ENCODE measurements around the gene HSPA6.
"Not testable (repeated sequence)": the region's sequence is repeated elsewhere in the genome, so short reads cannot be mapped to it uniquely, and the experiment has no call there.

Gene HSPA6

DNA sequence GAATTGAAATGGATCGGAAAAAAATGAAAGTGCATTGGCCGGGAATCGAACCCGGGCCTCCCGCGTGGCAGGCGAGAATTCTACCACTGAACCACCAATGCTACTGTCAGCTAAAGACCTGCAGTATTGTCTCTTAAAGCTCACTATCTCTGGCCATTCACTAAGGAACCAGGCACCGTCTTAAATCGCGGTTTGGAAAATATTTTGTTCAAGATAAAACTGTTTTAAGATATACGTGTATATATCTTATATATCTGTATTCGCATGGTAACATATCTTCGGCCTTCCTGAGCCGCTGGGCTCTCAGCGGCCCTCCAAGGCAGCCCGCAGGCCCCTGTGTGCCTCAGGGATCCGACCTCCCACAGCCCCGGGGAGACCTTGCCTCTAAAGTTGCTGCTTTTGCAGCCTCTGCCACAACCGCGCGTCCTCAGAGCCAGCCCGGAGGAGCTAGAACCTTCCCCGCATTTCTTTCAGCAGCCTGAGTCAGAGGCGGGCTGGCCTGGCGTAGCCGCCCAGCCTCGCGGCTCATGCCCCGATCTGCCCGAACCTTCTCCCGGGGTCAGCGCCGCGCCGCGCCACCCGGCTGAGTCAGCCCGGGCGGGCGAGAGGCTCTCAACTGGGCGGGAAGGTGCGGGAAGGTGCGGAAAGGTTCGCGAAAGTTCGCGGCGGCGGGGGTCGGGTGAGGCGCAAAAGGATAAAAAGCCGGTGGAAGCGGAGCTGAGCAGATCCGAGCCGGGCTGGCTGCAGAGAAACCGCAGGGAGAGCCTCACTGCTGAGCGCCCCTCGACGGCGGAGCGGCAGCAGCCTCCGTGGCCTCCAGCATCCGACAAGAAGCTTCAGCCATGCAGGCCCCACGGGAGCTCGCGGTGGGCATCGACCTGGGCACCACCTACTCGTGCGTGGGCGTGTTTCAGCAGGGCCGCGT lies at the start of gene HSPA6:
HSPA6 (plus strand) TSS at position 724 of the 925 bp plus-strand sequence; CDS start at position 843, 119 bp downstream.
- DNase-seq, result peak; percentile 72 to 81

DNA sequence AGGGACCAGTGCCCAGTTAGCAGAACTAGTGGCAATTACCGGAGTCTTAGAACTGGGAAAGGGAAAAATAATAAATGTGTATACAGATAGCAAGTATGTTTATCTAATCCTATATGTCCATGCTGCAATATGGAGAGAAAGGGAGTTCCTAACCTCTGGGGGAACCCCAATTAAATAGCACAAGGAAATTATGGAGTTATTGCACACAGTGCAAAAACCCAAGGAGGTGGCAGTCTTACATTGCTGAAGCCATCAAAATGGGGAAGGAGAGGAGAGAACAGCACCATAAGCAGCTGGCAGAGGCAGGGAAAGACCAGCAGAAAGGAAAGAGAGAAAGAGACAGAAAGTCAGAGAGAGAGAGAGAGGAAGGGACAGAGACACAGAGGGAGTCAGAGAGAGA lies 46.6 kb upstream of the HSPA6 start:
- not testable (repeated sequence) for DNase-seq

DNA sequence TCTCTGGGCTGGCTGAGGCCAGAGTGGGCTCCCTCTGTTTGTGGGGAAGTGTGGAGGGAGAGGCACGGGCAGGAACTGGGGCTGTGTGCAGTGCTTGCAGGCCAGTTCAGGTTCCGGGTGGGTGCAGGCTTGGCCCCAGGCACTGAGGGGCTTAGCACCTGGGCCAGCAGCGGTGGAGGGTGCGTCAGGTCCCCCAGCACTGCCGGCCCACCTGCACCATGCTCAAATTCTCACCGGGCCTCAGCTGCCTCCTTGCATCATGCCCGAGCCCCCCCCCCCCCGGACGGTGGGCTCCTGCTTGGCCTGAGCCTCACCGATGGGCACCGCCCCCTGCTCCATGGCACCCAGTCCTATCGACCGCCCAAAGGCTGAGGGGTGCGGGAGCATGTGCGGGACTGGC lies 45.4 kb upstream of the HSPA6 start:
- no peak for DNase-seq

DNA sequence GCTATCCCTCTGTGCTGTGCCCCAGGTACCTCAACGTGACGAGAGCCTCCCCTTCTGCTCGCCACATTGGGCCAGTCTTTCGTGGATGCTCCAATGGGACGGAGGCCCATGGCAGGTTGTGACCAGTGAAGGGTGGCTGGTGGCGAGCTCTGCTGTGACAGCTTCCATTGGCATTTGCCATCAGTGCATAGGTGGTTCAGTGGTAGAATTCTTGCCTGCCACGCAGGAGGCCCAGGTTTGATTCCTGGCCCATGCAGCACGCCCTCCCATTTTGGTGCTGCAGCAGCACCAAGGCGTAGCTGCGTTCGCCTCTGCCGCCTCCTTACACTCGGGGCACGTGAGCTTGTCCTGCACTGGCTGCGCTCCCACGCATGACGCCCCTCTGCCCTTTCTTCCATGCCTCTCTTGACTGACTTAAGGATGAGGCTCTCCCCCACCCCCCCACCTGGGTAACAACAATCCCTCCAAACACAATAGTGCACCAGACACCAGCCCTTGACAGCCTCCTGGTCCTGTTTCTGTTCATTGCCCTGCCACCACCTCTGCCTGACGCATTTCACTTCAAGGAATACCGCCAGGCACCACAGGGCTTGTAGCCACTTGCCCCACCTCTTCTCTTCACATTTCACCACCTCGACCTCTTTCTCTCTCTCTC lies 43.8 kb upstream of the HSPA6 start:
- no peak for DNase-seq

DNA sequence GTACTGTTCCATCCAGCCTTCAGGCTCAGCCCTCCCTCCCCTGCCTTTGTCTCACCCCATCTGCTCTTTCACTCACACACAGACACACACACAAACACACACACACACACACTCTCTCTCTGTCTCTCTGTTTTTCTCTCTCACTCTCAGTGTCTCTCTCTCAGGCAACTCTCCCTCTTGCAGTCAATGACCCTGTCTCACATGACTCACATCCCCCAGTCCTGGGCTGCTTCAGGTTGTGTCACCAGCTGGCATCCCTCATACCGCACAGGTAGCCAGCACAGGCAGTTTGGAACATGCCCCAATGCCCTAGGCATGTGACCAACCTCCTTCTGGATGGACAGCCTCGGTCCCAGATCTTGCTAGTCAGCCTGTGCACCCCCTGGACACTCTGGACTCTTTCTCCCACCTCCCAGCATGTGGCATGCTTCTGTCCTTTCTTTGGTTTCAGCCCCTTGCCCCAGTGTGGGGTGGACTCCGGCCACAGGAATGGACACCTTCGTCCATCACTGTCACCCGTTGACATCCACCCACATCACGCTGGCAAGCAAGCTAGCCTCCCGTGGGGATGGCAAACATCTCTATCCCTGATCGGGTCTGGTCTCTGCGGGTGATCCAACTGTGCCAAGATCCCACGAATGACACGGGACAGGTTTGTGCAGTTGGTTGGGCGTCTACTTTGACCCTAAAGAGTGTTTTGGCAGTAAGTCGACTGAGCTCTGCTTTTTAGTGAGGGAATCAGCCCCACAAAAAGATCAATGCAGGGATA lies 42.5 kb upstream of the HSPA6 start:
- no peak for DNase-seq

DNA sequence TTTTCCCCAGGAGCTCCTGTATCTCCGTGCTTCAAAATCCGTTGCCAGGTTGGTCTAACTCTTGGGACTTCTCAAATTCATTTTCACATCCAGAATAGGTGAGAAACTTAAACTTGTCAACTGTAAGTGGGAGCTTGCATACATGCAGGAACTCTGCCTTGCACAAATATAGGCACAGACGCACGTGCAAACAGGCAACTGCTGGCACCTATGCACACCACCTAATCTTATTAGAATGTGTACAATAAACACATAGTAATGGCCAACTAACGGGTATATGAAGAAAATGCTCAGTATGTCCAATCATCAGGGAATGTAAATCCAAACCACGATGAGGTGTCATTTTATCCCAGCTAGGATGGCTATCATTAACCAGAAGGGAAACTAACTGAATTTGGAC lies 41.7 kb upstream of the HSPA6 start:
- no peak for DNase-seq

DNA sequence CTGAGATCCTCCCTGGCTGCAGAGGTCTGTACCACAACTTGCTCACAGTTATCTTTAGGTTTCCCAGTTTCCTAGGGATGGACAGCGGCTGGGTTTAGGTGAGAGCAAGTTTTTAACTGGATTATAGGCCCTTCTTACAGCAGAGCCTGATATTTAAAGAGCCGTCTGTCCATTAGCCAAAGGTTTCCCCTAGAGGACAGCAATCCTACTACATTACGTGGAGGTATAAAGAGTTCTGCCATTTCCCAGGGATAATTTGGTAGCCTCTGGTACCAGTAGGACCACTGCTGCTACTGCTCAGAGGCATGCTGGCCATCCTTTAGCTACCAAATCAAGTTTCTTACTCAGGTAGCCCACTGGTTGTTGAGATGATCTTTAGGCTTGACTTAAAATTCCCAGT lies 41.0 kb upstream of the HSPA6 start:
- no peak for DNase-seq

DNA sequence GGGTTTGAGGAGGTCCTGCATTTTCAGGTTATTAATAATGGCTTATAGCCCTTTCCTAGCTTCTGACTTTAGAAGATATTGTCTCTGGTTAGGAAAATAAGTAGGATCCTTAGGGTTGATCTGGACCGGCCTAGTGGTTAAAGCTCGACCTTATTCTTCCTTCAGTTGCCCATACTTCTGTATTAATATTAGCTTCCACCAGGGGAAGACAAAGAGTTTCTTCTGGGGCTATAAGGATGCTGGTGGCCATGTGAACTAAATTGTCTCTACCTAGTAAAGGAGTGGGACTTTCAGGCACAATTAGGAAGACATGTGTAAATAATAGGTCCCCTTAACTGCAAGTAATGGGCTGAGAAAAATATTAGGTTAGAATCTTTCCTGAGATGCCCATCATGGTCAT lies 39.7 kb upstream of the HSPA6 start:
- peak in 1 of 2 experiments; percentile 4 for DNase-seq

DNA sequence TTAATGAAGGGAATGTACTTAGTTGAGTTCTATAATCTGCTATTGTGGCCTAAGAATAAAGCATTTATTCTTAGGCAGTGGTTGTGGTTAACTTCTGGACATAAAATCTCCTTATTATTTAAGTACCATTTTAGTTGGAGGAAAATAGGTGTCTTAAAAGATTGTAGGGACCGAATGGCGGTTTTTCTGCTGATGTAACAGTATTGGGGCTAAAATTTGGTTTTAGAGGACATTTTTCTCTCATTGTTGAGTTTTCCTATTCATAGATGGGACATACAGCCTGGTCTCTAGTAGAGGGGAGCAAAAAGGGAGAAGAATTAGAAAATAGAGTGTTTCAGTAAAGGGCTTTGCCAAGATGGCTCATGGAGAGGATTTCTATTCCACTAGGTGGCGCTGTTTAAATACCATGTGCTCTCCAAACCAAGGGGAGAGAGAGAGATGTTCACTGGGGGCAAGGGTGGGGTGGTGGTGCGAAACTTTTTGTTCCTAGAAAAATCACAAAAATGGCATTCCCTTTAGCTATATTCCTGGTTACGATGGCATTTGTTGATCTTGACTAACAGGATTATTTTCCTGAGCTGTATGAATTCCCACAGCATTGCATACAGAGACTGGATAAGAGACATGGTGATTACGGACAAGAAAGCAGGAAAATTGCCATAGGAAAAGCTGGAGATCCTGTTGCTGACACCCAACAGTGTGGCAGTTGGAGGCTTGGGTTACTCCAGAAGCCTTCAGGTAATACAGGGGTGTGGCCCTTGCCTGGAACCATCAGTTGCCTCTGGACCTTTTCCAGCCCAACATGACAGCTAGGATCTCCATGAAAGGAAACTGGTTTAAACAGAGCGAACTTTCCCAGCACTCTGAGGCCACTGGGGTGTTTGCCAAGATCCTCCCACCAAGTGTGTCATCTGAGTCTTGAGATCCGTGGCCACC lies 37.3 kb upstream of the HSPA6 start:
- peak; percentile 30 to 79 for DNase-seq

DNA sequence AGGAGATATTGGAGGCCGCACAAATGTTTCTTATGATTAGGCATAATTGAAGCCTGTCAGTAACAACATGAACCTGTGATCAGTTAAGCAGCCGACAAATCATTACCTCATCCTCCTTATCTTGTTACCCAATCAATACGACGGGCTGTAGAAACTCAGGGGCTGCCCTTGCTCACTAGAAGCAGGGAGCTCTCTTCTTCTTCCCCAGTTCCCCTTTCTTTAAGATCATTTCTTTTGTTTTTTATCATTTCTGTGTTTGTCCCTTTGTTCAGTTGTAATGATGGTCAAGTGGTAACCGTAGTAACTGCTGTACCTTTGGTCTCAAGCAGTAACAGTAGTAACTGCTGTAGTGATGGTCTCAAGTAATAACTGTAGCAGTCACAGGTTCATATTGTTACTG lies 32.9 kb upstream of the HSPA6 start:
- no peak for DNase-seq

DNA sequence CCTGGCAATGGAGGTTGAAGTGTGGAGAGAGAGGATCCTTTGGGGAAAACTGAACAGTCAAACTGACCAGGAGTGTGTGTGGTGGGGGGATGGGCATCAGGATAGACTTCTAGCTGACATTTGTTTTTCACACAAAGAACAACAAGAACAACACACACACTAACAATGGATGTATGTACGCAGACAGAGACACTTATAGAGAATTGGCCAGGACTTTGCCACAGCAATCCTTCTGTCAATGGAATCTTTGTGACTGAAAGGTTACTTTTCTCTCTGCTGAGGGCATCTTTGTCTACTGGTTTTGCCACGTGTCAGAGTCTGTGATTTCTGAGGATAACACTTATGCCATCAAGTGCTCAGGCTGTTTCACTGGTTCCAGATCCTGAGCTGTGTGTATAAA lies 31.5 kb upstream of the HSPA6 start:
- no peak for DNase-seq

DNA sequence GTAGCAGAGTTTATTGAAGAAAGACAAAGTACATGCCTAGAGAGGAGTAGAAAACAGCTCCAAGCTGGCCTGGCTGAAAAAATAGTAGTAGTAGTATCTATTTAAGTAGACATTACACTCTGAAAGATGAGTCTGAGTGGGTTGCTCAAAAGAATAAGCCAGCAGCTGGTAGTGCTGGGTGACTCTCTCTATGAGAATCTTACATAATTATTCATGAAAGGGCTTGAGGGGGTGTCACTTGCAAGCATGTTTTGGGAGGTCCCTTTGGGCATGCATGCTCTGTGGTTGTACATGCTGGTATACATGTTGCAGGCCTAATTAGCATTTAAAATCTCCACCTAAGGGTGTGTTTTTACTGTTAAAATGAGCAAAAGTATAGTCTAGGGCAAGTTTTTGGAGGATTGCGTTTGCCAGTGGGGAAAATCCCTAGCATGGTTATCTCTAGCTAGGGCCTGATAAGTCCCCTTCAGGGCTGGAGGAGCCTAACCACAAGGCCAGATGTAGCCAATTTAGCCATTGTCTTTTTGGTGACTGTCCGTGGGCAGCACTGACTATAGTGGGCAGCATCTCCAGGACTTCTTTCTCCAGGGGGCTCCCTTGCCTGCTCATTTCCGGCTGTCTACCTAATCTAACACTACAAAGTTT lies 30.1 kb upstream of the HSPA6 start:
- no peak for DNase-seq

DNA sequence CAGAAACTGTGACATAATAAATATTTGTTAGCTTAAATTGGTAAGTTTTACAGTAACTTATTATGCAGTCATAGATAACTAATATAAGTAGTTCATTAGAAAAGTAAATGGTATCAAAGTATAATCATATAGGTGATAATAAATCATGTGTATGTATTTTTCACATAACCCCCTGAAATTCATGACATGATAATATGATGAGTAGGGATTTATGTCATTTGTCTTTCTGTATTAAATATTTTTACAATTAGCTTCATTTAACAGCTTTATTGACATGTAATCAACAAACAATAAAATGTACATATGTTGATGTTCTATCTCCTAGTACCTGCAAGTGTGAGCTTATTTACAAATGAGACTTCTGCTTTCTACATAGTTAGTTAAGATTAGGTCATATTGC lies 28.9 kb upstream of the HSPA6 start:
- DNase-seq, result no peak

DNA sequence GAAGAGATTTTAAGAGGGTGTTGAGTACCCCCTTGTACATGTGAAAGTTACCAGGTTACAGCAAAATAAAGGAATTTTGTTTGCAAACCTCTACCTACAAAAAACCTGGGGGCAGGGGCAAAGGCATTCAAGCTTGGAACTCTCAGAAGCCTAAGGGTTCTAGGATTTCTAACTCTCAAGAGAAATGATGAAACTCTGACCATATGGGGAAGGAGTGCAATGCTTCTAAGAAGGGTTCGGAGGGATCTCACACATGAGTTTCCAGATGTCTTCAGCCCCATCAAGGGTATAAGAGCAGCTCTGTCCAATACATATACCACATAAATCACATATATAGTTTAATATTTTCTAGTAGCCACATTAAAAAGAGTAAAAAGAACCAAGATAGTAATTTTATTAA lies 26.4 kb upstream of the HSPA6 start:
- no peak for DNase-seq

DNA sequence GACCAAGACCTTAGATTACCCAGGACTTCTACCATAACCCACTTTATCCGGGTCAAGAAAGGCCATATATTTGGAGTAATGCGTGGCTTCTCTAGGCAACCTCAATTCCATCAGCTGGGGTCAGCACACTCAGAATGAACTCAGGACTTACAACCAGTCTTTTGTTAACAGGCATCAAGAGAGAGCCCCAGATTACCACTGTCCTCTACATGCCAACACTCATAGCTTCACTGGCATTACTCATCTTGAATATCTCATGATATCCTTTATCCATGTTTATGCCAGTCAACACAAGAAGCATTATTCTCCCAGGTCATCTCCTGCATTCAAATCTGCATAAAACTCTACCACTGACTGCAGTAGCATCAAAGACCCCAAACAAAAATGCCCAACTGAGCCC lies 25.7 kb upstream of the HSPA6 start:
- DNase-seq, result no peak

DNA sequence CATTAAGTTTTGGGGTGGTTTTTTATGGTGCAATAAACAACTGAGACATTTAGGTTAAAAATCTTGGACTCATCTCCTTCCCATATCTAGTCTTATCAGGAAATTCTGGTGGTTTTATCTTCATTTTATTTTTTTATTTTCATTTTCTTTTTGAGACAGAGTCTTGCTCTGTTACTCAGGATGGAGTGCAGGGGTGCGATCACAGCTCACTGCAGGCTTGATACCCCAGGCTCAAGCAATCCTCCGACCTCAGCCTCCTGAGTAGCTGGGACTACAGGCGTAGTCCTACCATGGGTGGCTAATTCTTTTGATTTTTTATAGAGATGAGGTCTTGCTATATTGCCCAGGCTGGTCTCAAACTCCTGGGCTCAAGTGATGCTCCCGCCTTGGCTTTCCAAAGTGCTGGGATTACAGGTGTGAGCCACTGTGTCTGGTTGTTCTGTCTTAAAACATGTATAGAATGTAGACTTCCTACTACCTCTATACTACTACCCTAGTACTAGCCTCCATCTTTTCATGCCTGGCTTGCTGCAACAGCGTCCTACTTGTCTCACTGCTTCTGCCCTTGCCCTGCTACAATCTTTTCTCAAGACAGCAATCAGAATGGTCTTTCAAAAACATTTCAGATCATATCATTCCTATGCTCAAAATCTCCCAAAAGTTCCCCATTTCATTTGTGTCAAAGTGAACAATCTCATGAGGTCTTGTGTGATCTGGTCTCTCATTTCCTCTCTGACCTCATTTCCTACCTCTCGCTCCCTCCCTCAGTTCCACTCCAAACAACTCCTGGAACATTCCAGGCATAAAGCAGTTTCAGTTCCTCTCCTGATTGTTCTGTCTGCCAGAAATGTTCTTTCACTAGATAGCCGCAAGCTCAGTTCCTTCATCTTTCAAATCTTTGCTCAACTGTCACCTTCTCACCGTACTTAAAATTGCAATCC lies 25.0 kb upstream of the HSPA6 start:
- DNase-seq, result no peak

DNA sequence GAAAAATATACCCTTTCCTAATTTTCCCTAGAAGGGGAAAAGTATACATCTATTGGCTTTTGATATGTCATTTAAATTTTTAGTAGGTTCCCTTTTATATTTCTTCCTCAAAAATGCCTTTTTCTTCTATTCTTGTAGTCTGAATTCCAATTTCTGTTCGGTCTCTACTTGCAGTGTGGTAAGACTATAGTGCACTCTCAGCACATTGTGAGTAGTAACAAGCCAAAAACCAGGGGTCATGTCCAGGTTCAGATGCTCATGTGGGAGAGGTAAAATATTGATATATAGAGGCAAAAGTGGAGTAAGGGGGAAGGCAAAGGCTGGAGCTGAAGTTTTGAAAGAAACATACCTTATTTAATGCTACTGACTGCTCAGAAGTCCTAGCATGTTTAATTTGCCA lies 23.1 kb upstream of the HSPA6 start:
- no peak for DNase-seq

DNA sequence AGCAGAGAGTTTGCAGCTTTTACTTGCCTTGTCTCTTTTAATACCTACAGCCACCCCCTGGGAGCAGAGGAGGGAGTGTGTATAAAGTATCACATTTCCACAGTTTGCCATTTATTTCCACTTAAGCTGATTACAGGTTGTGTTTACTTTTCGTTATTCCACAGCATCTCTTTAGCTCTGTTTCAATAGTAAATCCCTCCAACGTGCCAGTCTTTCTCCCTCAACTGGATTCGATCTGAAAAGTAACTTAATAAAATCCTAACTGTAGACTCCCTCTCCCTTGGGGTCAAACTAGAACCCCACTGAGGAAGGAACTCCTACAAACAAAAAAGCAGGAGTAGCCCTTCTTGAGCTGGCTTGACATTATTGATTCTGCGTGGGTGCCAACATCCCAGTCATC lies 22.2 kb upstream of the HSPA6 start:
- no peak for DNase-seq

DNA sequence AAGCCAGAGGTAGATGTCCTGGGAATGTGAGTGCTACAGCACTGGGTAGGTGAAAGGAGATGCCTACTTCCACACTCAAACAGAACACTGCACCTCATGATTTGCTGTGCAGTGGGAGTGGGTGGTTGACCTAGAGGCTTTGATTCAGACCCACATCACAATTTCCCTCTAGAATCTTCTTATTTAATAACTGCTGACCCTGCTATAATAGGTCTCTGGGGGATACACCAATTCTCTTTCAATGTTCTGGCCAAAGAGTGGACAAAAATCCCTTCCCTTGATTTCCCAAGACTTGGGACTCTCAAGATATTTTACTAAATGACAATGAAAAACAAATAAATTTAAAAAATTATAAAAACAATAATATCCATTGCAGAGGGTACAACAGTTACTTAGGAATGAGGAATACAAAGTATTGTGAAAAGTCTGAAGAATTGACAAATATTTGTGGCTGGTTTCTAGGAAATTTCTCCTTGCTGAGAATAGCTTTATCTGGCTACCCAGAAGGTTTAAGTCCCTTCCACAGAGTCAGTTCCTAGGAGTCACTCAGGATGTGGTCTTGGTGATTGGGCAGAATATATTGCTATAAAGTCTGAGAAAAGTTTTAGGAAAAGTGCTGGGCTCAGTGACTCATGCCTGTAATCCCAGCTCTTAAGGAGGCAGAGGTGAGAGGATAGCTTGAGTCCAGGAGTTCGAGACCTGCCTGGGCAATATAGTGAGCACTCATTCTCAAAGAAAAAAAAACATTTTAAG lies 21.5 kb upstream of the HSPA6 start:
- DNase-seq, result no peak

DNA sequence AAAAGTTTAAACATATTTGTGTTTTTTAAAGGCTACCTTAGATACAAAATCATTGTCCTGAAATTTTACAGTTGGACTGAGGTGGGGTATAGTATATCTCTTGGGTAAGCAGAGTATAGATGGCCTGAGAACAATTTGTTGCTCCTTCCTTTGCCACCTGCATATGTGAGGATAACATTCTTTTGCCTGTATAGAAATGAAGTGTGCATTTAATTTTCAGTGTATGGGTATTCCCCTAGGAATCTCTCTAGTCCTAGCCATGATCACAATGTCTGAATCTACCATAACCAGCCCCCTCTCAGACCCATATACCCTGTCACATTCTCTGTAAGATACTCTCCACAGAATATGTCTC lies 21.0 kb upstream of the HSPA6 start:
- DNase-seq, result no peak

Measured in NCI-H446 (cell line).